GM10266 (cell line): ENCODE results near the gene ABCC1.

Source experiments
- DNase-seq: peaks from one replicate; pipeline ENCODE4 v3.0.0; 2012; ENCODE audit errors: extremely low spot score
- CTCF ChIP-seq: IDR thresholded peaks from 2 replicates; pipeline ENCODE4 v1.5.1; 2012; ENCODE audit warnings: mild to moderate bottlenecking, low read depth; ENCODE audit not compliant: control insufficient read depth, insufficient read depth; ENCODE audit errors: missing control alignments

The ABCC1 gene

GRCh38 chr16:15961060-15961511, 11.7 kb downstream of the ABCC1 start:
- TF ChIP-seq CTCF: no peak

GRCh38 chr16:15961571-15962090, 12.2 kb downstream of the ABCC1 start:
- no peak for DNase-seq

More at GRCh38 chr16:15961060-15961511, 11.7 kb downstream of the ABCC1 start:
- DNase-seq: peak; percentile 79

GRCh38 chr16:15963307-15963910, 14.0 kb downstream of the ABCC1 start:
- no peak for DNase-seq
- TF ChIP-seq CTCF: no peak

More at GRCh38 chr16:15961571-15962090, 12.2 kb downstream of the ABCC1 start:
- TF ChIP-seq CTCF: no peak

- no peak for DNase-seq
- no peak for TF ChIP-seq CTCF
Measured at GRCh38 chr16:15966420-15966819, 17.0 kb downstream of the ABCC1 start.

GRCh38 chr16:15966836-15967546, 17.6 kb downstream of the ABCC1 start:
- no peak for TF ChIP-seq CTCF
- no peak for DNase-seq

- no peak for DNase-seq
- no peak for TF ChIP-seq CTCF
Measured at GRCh38 chr16:15967655-15968315, 18.4 kb downstream of the ABCC1 start.
